Posterior vena cava (tissue), 2 donors: Measurements from ENCODE around the gene KRT20. TPM values are rescaled to one million over a fixed set of nuclear protein-coding genes. Genes with fewer than 3 reads are reported as not detected.

ENCODE experiments used
- DNase-seq: peaks from one replicate; pipeline ENCODE4 v3.0.0-alpha.2; 2020; ENCODE audit warnings: low spot score
- intact Hi-C, 2 donors: fragments of 100-400 bp; cut with DNase I; formaldehyde crosslinking; loops; one replicate each; pipeline versions ENCODE4 v1.14.1 to v1.14.2; 2022 to 2023
- total RNA-seq, 2 donors: library from RNA; stranded (reverse); fragmentation: NEBNext Ultra II Directional; extraction: Animal tissue kit (Norgen Biotek cat#: 25700); gene quantifications; one replicate each; pipeline ENCODE4 v1.2.1, GENCODE V29; 2021
- donor health status: DM: yes; HTN: yes; CAD: no.
- donor health status: DM: yes; HTN: yes; CAD: no.

Gene KRT20
- total RNA-seq, 2 donors from 2014 or later, result not detected

DNA sequence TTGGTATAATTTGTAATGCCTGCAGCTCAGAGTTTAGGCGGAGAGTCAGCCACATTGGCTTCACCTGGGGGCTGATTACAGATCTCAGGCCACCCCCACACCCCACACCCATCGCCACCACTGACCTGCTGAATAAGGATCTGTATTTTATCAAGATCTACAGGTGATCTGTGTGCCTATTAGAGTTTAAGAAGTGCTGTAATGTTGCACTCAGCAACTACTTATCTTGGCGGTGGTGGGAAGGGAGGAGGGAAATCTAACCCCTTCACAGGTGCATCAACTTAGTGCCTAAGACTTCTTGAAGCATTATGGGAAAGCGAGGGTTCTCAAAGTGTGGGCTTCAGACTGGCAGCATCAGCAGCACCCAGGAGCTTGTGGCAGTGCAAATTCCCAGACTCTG lies 17.5 kb upstream of the KRT20 start:
- intact Hi-C loops, result loop anchor here (10.0 kb wide), 3 partner anchors 422 to 762 kb away; no protein-coding TSS in a partner anchor
- DNase-seq, result no peak

DNA sequence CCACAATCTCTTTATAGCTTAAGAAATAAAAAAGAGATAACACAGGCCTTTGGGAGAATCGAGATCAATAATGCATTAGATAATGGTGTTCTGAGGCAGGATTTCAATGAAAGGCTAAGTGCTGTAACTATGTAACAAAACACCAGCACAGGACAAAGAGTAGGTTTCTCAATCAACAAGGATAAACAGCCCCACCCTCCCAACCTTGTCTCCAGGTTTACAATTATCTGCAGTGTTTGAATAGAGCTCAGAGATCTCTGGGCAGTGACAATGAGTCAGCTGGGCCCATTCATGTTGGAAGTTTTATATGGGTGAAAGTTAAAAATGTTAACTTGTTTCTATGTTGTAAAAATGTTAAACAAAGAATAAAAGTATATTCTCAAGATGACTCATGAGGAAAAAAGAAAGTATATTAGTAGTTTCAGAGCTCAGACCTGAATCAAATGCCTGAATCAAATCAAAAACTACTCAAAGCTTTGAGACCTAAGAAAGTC lies 17.0 kb upstream of the KRT20 start:
- intact Hi-C loops, result loop anchor here (10.0 kb wide), 3 partner anchors 423 to 763 kb away; no protein-coding TSS in a partner anchor

DNA sequence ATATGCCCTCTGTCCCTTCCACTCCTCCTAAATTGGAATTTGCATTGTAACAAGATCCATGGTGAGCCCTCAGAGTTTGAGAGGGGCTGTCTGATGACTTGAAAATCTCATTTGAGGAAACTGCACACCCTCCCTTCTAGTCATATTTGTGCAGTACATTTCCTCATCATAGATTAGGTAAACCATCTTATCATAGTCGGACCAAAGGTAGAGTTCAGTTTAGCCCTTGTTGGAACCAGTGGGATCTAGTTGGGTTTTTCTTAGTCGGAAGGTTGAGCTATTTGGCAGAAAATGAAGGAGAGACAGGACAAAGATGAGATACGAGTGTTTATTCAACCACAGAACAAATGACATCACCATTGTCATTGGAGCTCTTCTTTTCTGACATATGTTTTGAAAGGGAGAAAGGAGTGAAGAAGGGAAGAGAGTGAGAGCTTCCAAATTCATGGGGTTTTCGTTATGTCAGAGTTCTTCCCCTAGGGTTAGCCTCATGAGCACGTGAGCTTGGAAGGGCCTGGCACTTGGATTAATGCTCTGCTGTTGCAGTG lies 15.8 kb upstream of the KRT20 start:
- DNase-seq, result no peak
- intact Hi-C loops, result loop anchor here (10.0 kb wide), 3 partner anchors 424 to 764 kb away; no protein-coding TSS in a partner anchor

More for the DNA sequence above, 17.0 kb upstream of the KRT20 start:
- DNase-seq, result no peak

DNA sequence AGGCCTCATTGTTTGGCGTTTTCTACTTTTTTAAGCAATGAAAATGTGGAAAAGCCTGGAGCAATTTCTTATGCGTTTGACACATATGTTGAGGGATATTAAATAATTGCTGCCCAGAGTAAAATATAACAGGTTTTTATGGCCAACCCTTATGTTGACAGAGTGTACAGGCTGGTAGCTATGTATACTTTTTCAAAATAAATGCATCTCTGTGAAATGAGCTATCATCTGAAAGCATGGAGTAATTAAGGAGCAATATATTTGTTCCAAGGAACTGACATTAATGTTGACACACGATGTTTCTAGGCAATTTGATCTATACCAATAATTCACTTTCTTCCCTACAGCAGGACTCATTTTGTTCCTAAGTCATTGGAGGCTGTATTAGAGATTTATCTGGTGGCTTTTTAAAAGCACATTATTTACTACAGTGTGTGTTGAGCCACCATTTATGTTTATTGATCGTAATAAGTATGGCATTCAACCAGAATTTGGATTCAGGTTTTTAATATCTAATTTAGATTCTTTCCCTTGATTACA lies 11.9 kb upstream of the KRT20 start:
- intact Hi-C loops, result no loop called here
- DNase-seq, result no peak

DNA sequence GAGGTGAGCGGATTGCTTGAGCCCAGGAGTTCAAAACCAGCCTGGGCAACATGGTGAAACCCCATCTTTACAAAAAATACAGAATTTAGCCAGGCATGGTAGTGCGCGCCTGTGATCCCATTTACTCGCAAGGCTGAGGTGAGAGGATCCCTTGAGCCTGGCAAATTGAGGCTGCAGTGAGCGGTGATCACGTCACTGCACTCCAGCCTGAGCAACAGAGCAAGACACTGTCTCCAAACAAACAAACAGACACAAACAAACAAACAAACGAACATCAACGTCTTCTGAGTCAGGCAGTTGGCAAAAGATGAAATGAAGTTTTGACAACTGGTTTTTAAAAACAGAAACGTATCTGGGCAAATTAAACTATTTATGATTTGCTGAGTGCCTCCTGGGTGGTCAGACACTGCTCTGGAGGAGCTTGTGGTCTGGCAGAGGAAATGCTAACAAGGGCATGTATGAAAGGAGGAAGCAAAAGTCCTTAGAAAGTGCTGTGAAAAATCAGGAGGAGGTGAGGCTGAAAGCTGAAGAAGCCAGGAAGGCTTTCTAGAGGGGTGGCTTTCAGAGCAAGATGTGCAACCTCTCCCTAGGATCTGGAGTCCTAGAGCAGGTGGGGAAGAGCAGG lies 10.2 kb upstream of the KRT20 start:
- intact Hi-C loops, result no loop called here
- no peak for DNase-seq

DNA sequence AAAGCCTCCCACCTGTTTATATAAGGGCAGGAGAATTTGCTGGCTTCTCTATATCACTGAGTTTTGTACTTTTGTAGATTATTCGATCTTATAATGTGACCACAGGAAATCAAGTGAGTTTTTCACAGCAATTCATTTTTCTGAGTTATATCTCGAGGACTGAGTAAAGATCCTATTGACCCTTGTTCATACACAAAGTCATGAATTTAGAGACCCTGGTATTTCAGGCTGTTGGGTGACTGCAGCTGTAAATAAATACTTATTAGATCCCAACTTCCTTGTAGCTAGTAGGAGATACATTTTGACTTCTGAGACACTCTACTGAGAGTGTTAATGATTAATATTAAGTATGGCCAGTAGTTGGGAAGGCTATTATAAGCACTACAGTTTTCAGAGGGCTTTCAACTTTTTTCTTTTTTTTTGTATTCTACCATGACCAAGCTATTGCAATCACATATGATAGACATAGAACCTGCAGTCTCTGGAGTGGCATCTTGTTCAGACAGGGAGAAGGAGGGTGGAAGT lies 3.2 kb upstream of the KRT20 start:
- no peak for DNase-seq
- intact Hi-C loops, result no loop called here

DNA sequence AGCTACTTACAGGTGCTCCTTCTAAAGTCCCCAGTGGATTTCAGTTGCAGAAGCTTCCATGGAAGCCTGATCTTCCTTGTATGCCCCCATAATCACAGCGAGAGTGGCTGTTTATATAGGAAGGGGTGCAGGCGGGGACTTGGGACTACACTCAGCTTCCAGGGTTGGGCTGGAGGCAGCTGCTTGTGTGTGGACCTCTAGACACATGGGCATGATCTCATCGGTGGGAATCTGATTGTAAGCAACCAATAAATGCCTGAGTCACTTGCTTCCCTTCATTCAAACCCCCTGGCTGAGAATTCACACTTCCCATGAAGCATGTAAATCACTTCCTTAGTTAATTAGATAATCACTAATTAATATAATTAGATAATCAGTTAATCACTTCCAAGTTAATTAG lies 1.0 kb upstream of the KRT20 start:
- no peak for DNase-seq
- intact Hi-C loops, result no loop called here

DNA sequence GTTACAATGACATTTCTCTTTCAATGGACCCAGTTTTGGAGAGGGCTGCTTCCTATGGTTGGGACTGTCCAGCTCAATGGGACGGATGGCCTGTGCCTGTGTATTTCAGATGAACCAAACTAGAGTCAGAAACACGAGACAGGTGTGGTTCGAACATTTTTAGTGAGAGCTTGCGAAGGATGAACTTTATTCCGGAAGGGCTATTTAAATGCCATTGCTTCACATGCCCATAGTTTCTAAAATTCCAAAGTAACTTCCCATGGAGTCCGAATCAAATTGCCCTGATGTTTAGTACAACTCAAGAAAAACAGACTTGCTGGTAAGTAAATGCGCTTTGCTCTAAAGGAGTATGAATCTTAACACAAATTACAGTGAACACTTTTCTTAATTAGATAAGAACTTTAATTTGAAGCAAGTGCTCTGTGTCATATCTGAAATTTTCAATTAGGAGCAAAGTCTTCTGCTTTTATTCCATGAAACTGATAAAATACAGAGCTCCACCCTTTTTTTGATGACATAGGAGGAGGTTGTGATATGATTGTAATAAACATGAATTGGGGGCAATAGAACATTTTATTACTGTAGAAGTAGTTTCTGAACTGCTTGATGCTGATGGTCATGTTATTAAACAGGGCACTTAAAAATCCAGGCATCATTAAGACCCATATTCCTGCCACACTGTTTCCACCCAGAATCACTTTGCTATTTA lies 1.3 kb downstream of the KRT20 start:
- intact Hi-C loops, result no loop called here
- no peak for DNase-seq

DNA sequence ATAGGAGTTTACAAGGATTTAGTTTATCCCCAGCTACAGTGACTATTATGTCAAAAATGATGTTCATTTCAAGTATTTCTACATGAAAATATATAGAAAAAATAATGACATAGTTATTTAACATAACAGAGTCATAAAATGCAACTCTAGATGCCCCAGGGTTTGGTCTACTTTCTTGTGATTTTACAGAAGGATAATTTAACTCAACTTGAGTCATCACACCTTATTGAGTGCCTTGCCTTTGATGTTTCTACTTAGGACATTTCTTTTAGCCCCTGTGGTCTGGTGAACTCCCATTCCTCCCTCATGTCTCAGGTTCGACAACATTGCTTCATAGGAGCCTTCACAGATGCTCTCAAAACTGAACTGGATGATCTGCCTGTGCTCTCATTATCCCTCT lies 2.0 kb downstream of the KRT20 start:
- no peak for DNase-seq
- intact Hi-C loops, result no loop called here

DNA sequence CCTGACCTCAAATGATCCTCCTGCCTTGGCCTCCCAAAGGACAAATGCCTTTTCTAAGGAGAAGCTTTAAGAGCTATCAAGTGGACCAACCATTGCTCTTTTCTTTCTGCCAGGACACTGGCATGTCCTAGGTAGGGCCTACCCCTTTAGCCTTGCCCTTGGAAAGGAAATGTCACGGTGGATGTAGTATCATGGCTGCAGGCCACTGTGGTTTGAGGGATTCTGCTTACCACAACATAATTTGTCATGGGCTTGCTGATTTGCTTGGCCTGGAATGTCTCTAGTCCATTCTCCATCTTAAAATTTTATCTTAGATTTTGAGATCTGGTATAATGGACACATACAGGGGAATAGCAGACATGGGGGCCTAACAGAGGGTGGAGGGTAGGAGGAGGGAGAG lies 6.0 kb downstream of the KRT20 start:
- no peak for DNase-seq
- intact Hi-C loops, result no loop called here

DNA sequence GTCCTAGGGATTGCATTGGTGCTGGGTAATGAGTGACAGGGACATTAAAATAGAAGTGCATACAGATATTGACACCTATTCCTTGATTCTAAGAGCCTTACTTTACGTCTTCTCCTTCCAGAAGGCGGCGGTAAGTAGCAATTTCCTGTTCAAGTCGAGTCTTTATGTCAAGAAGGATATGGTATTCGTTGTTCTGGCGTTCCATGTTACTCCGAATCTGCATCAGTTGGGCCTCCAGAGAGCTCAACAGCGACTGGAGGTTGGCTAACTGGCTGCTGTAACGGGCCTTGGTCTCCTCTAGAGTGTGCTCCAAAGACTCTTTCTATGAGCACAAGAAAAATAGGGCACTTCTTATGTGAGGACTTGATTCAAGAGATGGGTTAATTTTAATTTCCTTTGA lies 7.0 kb downstream of the KRT20 start:
- DNase-seq, result no peak
- intact Hi-C loops, result no loop called here

DNA sequence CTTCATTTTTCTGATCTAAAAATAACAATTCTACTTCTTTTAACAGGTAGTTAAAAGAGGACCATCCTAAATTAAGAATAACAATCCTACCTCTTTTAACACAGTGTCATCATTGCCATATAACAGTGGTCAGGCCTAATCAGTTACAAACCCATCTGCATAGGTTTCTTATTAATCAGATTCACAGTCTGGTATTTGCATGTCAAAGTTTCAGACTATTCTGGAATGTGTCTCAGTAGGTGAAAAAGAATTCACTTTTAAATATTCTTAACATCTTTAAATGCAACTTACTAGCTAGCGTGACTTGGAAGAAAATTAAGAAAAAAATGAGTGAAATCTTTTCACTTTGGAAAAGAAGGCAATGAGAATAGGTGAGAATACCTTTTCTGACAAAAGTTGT lies 11.2 kb downstream of the KRT20 start:
- intact Hi-C loops, result no loop called here

DNA sequence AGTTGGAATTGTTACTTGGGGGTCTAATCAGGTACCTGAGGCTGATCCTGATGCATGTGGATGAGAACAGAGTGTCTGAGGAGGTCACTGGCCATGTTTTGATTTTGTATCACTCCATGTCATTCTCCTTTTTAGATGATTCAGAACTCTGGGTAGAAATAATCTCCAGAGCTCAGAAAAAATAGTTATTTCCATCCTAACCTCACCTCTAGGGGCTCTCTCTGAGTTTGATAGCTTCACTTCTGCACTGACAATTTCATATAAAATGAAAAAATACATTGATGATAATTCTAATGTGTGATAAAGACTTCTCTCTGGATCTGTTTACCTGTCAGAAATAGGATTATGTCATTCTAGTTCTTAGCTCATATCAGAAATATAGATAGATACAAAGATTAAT lies 11.8 kb downstream of the KRT20 start:
- intact Hi-C loops, result no loop called here
- DNase-seq, result no peak

More for the DNA sequence above, 11.2 kb downstream of the KRT20 start:
- no peak for DNase-seq

DNA sequence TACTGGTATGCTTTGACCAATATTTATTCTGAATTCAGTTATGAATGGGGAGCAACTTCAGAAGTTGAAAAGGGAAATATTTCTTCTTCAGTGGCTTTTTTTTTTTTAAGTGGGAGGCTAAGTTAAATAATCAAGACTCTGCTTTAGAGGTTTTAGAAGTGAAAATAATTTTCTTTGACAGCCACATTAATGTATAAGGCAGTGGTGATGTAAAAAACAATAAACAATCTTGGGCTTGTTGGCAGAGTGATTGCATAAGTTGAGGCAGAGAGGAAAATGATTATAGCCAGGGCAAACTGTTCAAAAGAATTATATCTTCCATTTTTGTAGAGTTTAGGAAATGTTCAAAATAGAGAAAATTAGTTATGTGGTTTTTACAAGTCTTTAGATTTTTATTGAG lies 12.6 kb downstream of the KRT20 start:
- no peak for DNase-seq
- intact Hi-C loops, result no loop called here

DNA sequence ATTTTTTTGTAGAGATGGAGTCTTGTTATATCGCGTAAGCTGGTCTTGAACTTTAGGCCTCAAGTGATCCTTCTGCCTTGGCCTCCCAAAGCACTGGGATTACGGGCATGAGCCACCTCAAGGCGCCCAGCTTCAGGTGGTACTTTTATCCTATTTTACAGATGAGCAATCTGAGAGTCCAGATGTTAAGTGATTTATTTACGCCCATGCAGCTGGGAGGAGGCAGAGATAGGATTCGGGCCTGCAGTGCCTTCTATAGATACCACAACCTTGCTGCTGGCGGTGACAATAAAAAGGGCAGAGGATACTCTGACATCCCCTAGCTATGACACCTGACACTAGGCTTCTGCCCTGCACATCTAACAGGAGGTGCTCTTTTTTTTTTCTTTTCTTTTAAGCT lies 13.7 kb downstream of the KRT20 start:
- intact Hi-C loops, result no loop called here

DNA sequence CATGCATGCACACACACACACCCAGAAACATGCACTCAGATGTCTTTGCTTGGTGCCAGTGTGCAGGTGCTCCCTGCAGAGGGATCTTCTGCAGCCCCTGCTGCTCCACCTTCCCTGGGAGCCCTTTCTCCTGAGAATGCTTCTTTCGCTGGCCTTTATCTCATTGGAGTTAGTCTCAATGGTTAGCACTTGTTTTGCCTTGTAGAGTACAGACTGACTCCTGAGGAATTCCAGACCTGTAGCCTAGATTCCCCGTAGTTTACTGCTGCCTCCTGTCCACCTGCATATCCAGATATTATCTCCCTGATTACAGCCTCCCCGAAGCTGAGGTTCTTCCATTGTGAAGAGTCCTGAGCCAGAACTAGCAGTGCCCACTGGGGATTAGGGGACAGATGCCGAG lies 14.9 kb downstream of the KRT20 start:
- intact Hi-C loops, result no loop called here

More for the DNA sequence above, 13.7 kb downstream of the KRT20 start:
- no peak for DNase-seq

DNA sequence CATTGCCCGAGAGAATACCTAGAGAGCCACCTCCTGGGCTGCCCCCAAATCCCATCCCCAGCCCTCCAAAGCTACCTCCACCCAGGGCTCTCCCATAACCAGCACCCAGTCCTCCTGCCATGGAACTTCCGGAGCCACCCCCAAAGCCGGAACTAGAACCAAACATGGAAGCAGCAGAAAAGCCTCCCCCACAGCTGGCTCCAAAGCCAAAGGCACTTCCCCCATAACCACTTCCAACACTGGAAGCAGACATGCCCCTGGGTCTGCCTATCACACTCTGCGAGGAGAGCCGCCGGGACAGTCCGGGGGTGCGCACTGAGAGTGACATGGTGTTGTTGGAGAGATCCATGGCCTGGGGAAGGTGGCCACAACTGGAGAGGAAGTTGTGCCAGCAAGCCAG lies 18.2 kb downstream of the KRT20 start, which contains the start of gene KRT12:
TSS of gene KRT12 (minus strand) at position 386 of the 400 bp plus-strand sequence. CDS start at position 349, 37 bp downstream.
- intact Hi-C loops, result no loop called here

More for the DNA sequence above, 14.9 kb downstream of the KRT20 start:
- DNase-seq, result no peak

DNA sequence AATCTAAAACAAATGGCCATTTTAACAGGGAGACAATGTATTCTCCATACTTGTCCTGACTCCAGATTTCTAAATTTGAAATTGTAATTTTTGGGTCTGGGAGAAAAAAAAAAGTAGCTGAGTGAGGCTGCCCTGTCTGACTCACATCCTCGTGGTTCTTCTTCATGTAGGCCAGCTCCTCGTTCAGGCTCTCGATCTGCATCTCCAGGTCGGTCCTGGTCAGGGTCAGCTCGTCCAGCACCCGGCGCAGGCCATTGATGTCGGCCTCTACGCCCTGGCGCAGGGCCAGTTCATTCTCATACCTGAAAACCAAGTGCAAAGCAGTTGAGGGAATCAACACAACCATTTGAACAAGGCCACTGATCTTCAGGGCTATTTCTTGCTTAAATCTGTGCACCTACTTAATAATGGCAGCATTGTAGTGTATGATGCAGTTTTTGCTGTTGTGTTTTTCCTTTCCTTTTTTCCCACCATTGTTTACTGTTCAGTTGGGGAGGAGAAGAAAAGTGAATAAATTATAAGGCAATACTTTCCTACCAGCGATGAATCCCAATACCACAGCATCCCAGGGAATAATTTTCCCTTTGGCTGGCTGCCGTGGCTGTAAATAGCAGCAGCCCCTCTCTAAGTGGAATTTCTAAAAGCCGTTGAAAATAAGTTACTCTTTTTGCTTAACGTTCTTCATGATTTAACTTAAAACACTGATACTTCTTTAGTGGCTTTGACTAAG lies 20.2 kb downstream of the KRT20 start:
- no peak for DNase-seq

More for the DNA sequence above, 18.2 kb downstream of the KRT20 start, which contains the start of gene KRT12:
- no peak for DNase-seq

More for the DNA sequence above, 20.2 kb downstream of the KRT20 start:
- intact Hi-C loops, result no loop called here
